ENCODE measurements around the gene GABRG3. TPM values are rescaled to one million over a fixed set of nuclear protein-coding genes. Genes with fewer than 3 reads are reported as not detected.

GABRG3 gene
- total RNA-seq, 3 donors from 2014 or later = 0.15 to 0.33 TPM; not detected in 1

- H3K4me1 ChIP-seq = no peaks in the 10 kb centered on the region
Observed at GRCh38 chr15:27479296-27480140, 508.5 kb downstream of the GABRG3 start.

GRCh38 chr15:27480141-27480530 lies 509.2 kb downstream of the GABRG3 start:
- Histone ChIP-seq H3K9me3 (no peaks in the 10 kb centered on the region), H3K36me3 (no peaks in the 10 kb centered on the region), H3K4me3 (no peak overlapping the region), H3K4me1 (no peaks in the 10 kb centered on the region), H3K27ac (peak overlapping the region; percentile 25 to 59), H3K27me3 (no peaks in the 10 kb centered on the region)
- no peak for TF ChIP-seq POLR2A (IDR thresholded peaks at IDR 0.05)
- no peak for TF ChIP-seq POLR2AphosphoS5 (IDR thresholded peaks at IDR 0.05)
- TF ChIP-seq CTCF (IDR thresholded peaks at IDR 0.05) = no peak
- intact Hi-C loops (cut with DNase I; ENCODE audit: low total_unique reads) = loop anchor here (10.0 kb wide), 1 partner anchor 1895 kb away; no protein-coding TSS in a partner anchor
- DNase-seq (ENCODE audit: low spot score in 2 of 2) = no peak

More at GRCh38 chr15:27479296-27480140, 508.5 kb downstream of the GABRG3 start:
- no peak overlapping the region for H3K4me3 ChIP-seq
- peak overlapping the region; percentile 25 to 59 for H3K27ac ChIP-seq
- no peaks in the 10 kb centered on the region for H3K9me3 ChIP-seq
- H3K27me3 ChIP-seq = no peaks in the 10 kb centered on the region
- DNase-seq (ENCODE audit: low spot score in 2 of 2) = peak in 1 of 2 donors; percentile 69
- no peaks in the 10 kb centered on the region for H3K36me3 ChIP-seq
- intact Hi-C loops (cut with DNase I; ENCODE audit: low total_unique reads) = loop anchor here (10.0 kb wide), 1 partner anchor 1895 kb away; no protein-coding TSS in a partner anchor
- TF ChIP-seq CTCF (IDR thresholded peaks at IDR 0.05) (no peak), POLR2A (IDR thresholded peaks at IDR 0.05) (no peak), POLR2AphosphoS5 (IDR thresholded peaks at IDR 0.05) (no peak)

GRCh38 chr15:27480642-27481041 lies 509.7 kb downstream of the GABRG3 start:
- intact Hi-C loops (cut with DNase I; ENCODE audit: low total_unique reads) = loop anchor here (10.0 kb wide), 1 partner anchor 1896 kb away; no protein-coding TSS in a partner anchor
- H3K27me3 ChIP-seq = no peaks in the 10 kb centered on the region
- no peak overlapping the region for H3K4me3 ChIP-seq

GRCh38 chr15:27481768-27482167 lies 510.8 kb downstream of the GABRG3 start:
- DNase-seq (ENCODE audit: low spot score in 2 of 2) = no peak
- H3K9me3 ChIP-seq = no peaks in the 10 kb centered on the region
- H3K4me3 ChIP-seq = no peak overlapping the region
- intact Hi-C loops (cut with DNase I; ENCODE audit: low total_unique reads) = loop anchor here (10.0 kb wide), 1 partner anchor 1897 kb away; no protein-coding TSS in a partner anchor
- no peaks in the 10 kb centered on the region for H3K27me3 ChIP-seq
- H3K27ac ChIP-seq = no peak overlapping the region
- no peaks in the 10 kb centered on the region for H3K36me3 ChIP-seq
- TF ChIP-seq POLR2AphosphoS5 (IDR thresholded peaks at IDR 0.05) = no peak
- no peak for TF ChIP-seq POLR2A (IDR thresholded peaks at IDR 0.05)
- no peak for TF ChIP-seq CTCF (IDR thresholded peaks at IDR 0.05)
- H3K4me1 ChIP-seq = no peaks in the 10 kb centered on the region

More at GRCh38 chr15:27480642-27481041, 509.7 kb downstream of the GABRG3 start:
- no peaks in the 10 kb centered on the region for H3K36me3 ChIP-seq
- TF ChIP-seq POLR2AphosphoS5 (IDR thresholded peaks at IDR 0.05) (no peak), CTCF (IDR thresholded peaks at IDR 0.05) (no peak), POLR2A (IDR thresholded peaks at IDR 0.05) (no peak)
- DNase-seq (ENCODE audit: low spot score in 2 of 2) = no peak
- H3K4me1 ChIP-seq = no peaks in the 10 kb centered on the region
- no peak overlapping the region for H3K27ac ChIP-seq
- H3K9me3 ChIP-seq = no peaks in the 10 kb centered on the region

- Histone ChIP-seq H3K27ac (no peak overlapping the region), H3K4me3 (no peak overlapping the region), H3K36me3 (no peaks in the 10 kb centered on the region), H3K9me3 (no peaks in the 10 kb centered on the region), H3K4me1 (no peaks in the 10 kb centered on the region), H3K27me3 (no peaks in the 10 kb centered on the region)
- TF ChIP-seq POLR2A (IDR thresholded peaks at IDR 0.05) (no peak), POLR2AphosphoS5 (IDR thresholded peaks at IDR 0.05) (no peak), CTCF (IDR thresholded peaks at IDR 0.05) (no peak)
- intact Hi-C loops (cut with DNase I; ENCODE audit: low total_unique reads) = loop anchor here (10.0 kb wide), 1 partner anchor 1897 kb away; no protein-coding TSS in a partner anchor
- no peak for DNase-seq (ENCODE audit: low spot score in 2 of 2)
Observed at GRCh38 chr15:27482287-27482686, 511.3 kb downstream of the GABRG3 start.

All from breast epithelium (tissue), 4 donors.